GM15510 (cell line): ENCODE data around the gene PPHLN1.

ENCODE experiments used
- POLR2A ChIP-seq: IDR thresholded peaks from 3 replicates; pipeline ENCODE4 v1.6.1; 2011; ENCODE audit warnings: borderline replicate concordance; ENCODE audit not compliant: insufficient read length; ENCODE audit errors: extremely low read depth

Gene PPHLN1

DNA sequence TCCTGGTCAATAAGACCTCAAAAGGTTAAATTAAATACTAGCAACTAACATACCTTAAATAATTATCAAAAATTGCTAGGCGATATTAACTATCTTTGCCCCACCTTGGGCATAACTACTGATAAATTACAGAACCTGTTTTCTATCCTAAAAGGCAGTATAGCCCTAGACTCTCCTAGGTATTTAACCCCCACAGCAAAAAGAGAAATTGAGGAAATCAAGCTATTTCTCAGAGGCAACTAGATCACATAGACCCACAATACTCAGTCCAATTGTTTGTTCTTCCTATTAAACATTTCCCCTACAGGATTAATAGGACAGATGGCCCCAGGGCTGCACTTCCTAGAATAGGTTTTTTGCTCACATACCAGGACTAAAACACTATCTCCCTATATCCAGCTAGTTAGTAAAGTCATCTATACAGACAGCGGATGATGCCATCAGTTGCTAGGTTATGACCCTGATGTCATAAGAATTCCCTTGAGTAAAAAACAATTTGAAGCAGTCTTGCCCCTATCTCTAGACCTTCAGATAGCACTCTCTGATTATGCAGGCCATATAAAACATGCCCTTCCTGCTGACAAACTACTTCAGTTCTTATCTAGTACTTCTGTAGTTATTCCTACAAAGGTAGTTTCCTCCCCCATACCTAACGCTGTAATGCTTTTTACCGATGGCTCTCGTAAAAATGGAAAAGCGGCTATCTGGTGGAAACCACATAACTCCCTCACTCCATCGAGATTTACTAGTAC, 118.4 kb downstream of the PPHLN1 start:
- TF ChIP-seq POLR2A: no peak

DNA sequence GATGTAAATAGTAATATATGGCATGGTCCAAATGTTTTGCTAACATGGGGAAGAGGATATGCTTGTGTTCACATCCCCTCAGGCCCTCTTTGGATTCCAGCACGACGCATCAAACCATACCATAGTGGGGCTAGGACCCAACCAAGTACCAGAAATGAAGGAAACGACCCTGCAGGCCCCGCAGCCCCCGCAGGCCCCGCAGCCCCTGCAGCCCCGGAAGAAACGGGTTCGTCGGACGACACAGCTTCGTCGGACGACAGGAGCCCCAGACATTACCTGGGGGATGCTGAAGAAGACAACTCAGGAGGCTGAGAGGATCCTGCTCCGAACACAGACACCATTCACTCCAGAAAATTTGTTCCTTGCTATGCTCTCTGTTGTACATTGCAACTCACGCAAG, 119.9 kb downstream of the PPHLN1 start:
- TF ChIP-seq POLR2A: no peak

DNA sequence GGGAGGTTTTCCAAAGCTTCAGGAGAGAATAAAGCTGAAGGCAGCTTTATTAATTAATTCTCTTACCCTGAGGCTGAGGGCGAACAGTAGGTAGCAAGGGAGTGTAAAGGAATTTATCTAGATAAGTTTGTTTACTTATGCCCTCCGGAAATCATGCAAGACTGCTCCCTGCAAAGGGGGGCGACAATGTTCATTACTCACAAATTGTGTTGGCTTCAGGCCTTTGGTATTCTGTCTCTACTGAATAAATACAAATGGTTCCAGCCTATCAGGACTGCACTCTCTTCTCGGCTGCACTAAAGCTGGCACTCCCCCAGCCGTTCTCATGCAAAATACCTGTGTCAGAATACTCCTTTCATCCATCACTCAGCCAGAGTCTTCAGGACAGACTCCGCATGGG, 120.8 kb downstream of the PPHLN1 start:
- no peak for TF ChIP-seq POLR2A

DNA sequence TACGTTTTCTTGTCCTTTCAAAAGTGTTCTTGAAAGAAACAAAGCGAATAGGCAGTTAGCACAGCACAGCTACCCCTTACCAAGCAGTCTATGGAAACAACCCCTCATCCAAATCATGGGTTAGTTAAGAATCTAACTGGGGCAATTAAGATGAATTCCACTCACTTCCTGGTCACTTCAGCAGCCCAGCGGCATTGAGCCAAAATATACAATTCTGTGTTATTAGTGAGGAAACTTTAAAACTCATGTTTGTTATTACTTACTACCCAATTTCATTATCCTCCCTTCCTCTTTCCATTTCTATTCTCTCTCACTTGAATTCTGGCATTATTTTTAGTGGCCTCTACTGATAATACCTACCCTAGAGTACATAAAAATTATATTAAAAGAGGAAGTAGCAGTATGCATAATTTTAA, 121.4 kb downstream of the PPHLN1 start:
- TF ChIP-seq POLR2A: no peak

DNA sequence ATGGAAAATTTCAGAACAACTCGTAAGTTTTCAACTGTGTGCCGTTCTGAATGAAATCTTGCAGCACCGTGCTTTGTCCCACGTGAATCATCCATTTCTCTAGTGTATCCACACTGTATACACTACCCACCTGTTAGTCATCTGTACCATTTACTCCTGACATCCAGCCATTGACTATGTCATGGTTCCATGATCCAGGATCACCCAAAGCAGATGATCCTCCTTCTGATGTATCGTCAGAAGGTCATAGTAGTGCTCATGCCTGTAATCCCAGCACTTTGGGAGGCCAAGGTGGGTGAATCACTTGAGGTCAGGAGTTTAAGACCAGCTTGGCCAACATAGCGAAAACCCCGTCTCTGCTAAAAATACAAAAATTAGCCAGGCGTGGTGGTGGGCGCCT, 122.9 kb downstream of the PPHLN1 start:
- TF ChIP-seq POLR2A: no peak

DNA sequence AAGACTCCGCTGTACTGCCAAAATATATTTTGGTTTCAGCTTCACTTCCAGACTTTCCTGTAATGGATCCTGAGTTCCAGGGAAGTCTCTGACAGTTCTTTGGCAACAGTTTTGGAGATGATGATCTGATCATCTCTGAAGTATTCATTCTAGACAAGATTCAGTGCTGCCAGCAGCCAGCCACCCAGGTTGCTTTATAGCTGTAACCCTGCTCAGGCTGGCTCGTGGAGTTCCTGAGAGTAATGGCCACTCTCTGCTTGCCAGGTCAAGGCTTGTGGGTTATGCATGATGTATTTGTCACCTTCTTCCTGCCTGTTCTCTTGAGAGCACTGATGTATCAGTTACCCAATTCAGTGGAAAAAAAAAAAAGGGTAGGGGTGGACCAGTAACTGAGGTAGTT, 124.3 kb downstream of the PPHLN1 start:
- TF ChIP-seq POLR2A: no peak

DNA sequence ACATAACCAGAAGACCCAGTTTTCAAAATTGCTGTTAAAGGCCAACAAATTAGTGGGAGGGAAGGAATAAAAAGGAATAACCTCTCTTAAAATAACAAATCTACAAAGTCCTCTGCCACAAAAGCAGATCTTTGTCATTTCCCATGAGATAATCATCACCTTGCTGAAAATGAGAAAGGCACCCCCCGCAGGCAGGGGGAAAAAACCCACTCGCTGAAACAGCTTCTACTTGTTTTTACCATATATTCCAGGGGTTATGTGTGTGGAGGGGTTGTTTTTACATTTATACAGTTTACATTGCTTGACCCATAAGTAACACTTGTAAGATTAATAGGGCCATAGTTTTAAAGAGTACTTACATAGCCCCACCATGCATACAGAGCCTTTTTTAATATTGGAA, 132.6 kb downstream of the PPHLN1 start:
- no peak for TF ChIP-seq POLR2A

DNA sequence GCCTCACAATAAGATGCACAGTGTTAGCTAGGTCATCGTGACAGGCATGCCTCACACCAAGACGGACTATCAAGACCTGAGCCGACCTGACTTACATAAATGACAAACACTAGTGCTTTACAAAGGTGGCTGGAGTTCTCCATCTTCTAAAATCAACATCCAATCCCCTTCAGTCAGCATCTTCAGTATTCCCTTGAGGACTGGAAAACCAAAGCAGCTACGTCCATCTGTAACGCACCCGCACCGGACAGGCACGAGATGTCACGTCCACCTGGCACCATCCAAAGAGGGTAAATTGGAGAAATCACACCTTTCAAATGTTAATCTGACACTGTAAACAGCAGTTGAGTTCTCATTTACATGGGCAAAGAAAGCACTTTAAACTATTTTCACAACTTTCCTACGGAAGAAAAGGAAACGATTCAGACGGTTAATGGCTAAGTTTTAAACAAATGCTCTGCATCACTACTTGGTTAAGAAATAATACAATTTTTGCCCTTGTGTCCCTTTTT, 133.4 kb downstream of the PPHLN1 start:
- TF ChIP-seq POLR2A: no peak

DNA sequence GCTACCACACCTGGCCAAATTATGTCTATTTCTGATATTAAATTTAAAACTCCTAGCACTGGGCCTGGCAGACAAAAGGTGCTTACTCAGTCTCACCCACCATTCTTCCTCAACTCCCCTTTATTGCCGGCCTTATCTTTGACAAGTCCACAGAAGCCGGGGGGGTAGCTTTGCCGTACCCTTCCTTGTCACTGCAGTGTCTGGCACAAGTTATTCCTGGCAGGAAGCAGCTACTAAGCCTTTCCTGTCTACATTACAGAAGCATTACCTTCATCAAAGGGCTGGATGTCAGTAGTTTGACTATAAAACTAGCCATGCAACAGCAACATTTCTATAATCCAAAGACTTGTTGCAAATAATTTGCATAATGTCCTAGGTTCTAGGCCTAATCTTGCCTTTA, 136.5 kb downstream of the PPHLN1 start:
- no peak for TF ChIP-seq POLR2A

DNA sequence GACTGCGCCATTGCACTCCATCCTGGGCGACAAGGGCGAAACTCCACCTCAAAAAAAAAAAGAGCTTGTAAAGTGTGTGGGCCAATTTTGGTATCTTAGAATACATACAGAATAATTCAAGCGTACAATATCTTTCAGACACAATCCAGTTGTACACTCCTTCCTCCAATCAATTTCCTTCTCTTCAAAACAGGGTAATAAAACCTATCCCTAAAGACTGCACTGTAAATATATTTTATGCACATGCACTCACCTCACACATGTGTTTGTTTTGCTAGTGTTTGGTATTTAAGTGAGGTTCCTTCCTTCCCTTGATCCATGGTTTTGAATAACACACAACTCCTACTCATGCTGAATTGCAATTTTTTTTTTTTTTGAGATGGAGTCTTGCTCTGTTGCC, 137.7 kb downstream of the PPHLN1 start:
- no peak for TF ChIP-seq POLR2A

DNA sequence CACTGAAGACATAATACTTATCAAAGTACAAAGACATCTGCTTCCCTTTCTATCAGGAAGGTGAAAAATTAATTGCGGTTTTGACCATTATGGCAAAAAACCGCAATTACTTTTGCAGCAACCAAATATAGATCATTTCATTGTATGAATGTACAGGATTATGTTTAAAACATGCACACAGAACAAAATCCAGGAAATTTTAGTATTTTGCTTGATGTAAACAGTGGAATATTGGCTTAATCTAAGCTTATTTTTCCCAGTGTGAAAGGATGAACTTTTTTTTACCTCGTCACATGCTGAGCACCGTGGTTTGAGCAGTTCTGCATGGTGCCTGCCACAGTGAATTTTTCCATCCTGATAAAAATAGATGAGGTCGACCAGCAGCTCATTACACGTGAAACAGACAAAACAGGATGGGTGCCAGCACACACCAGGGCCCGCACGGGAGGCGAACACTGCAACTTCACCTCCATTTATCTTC, 142.4 kb downstream of the PPHLN1 start:
- TF ChIP-seq POLR2A: no peak

DNA sequence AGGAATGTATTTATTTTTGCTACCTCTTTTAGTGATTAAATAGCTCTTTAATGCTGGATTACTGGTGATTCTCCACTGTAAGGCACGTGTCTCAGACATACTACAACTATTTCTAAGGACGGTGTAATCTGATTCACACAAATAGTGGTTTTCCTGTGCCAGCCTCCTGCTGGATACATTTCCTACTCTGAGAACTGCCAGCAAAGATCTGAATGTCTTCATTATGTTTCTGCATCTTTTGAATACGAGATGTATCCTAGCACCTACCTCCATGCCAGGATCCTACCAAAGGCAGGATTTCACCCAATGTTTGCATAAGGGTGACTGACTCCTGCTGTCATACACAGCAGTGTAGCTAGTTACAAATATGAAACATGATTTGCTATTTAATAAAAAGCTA, 143.0 kb downstream of the PPHLN1 start:
- no peak for TF ChIP-seq POLR2A

DNA sequence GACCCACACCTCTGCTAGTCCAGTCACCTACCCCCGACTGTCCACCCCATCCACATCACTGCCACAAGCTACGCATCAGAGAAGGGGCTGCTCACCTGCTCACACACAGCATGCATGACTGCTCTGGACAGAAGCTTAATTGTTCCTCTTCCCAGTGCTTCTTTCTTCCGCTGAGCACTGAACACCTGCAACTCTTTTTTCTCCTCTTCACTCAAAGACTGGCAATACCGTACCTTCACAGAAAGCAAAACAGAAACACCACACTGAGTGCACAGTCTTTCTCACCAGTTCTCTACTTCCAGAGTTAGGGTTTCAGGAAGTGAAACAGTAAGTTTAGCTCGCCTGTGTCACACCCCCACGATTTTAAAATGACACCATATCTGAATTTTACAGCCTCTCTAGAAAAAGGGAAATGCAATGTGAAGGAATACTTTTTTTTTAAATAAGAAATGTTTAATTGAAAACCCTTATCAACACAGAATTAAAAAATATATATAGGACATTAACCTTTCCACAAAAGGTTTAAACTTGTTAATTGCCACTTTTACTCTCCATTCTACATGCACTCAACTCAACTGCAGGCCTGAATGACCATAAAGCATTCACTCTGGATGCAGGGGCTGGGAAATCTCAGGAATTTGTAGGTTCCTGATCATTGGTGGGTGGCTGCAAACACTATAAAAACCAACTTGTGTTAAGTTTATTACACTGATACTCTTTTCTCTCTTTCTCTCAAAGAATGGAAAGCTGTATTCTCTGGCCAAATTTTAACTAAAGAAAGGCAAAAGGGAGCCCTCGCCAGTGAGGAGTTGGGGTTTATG, 143.6 kb downstream of the PPHLN1 start:
- no peak for TF ChIP-seq POLR2A

DNA sequence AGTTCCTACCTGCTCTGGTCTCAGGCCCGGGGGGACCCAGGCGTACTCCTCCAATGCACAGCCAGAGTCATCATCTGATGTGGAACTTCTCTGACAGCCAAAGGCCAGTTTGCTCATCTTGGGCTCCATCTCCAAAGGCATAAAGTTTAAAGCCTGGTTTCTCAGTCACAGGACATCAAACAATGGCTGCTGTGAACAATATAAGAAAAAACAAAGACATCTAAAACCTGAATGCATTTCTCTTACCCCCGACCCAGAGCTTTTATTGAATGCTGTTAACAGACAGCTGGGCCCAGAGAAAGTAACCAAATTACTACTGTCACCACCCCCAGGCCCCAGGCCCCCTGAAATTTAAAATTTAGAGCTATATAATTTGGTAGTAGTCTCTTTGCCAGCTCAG, 146.4 kb downstream of the PPHLN1 start:
- no peak for TF ChIP-seq POLR2A

DNA sequence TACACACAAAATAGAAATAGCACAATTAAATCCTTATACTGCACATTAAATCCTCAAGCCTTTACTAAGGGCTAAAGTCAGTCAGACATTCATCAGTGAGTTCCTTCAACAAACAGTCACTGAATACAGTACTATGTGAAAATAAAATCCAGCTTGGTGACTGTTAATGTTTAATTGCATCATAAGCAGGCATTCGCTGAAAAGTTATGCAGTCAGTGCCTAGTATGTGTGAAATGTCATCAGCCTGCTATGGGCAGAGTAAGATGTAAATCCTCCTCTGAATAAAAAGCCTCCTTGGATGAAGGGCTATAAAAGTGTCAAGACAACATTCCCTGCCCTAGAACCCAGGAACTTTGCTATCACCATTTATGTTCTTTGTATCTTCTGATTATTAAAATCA, 147.2 kb downstream of the PPHLN1 start:
- TF ChIP-seq POLR2A: no peak

DNA sequence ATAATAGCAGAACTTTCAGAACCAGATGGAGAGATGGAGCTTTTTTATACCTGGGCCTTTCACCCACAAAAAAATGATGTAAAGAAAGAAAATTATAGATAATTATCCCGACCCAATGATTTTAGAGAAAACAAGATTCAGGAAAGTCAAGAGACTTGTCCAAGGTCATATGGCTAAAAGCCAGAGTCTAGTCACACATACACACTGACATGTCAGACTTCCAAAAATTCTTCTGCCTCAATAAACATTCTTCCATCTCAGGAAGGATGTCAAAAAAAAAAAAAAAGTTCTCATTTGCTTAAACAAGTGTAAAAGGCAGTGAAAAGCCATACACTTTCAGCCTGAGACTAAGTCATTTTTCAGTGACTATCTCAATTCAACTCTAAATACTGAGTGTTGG, 147.6 kb downstream of the PPHLN1 start:
- TF ChIP-seq POLR2A: no peak
